OCI-LY1 (cell line): Measurements from ENCODE around the gene SAG.
A peak's percentile ranks its signal among the peaks of the same experiment; 100 is the strongest.

Source experiments
- H2AFZ ChIP-seq: fragments of 200-600 bp; sonication (generic), shearing (Covaris generic); 2 replicates; pipeline ENCODE4 v1.6.0; 2014; ENCODE audit warnings: antibody characterized with exemption, mild to moderate bottlenecking, low read length
- H3F3A ChIP-seq: fragments of 200-600 bp; sonication (generic), shearing (Covaris generic); 2 replicates; pipeline ENCODE4 v1.6.0; 2014; ENCODE audit warnings: mild to moderate bottlenecking, antibody characterized with exemption, low read length, moderate library complexity; ENCODE audit not compliant: insufficient read depth
- H3K27ac ChIP-seq: fragments of 200-600 bp; sonication (generic); 2 replicates; pipeline ENCODE4 v1.5.1; 2014; ENCODE audit warnings: low read length, mixed run types, mild to moderate bottlenecking, low read depth; ENCODE audit not compliant: poor library complexity, severe bottlenecking
- H3K27me3 ChIP-seq: fragments of 200-600 bp; sonication (generic); 2 replicates; pipeline ENCODE4 v1.6.0; 2014; ENCODE audit warnings: antibody characterized with exemption, mild to moderate bottlenecking, low read length, moderate library complexity; ENCODE audit not compliant: insufficient read depth
- H3K36me3 ChIP-seq: fragments of 200-600 bp; sonication (generic); 2 replicates; pipeline ENCODE4 v1.6.1; 2014; ENCODE audit warnings: mild to moderate bottlenecking, antibody characterized with exemption, low read length, moderate library complexity, mixed read lengths; ENCODE audit not compliant: insufficient read depth
- H3K4me1 ChIP-seq: fragments of 200-600 bp; sonication (generic); 2 replicates; pipeline ENCODE4 v1.5.1; 2014; ENCODE audit warnings: mild to moderate bottlenecking, low read length, moderate library complexity; ENCODE audit not compliant: insufficient read depth, severe bottlenecking
- H3K4me2 ChIP-seq: fragments of 200-600 bp; sonication (generic), shearing (Covaris generic); 2 replicates; pipeline ENCODE4 v1.6.1; 2014; ENCODE audit warnings: low read length
- H3K4me3 ChIP-seq: fragments of 200-600 bp; sonication (generic); 2 replicates; pipeline ENCODE4 v1.5.1; 2014; ENCODE audit warnings: low read length, low read depth, mild to moderate bottlenecking, mixed read lengths; ENCODE audit not compliant: poor library complexity, severe bottlenecking
- H3K79me2 ChIP-seq: fragments of 200-600 bp; shearing (Covaris generic); 2 replicates; pipeline ENCODE4 v1.6.1; 2016; ENCODE audit warnings: mixed run types, low read length, mixed read lengths; ENCODE audit not compliant: insufficient read depth
- H3K9ac ChIP-seq: fragments of 200-600 bp; sonication (generic), shearing (Covaris generic); 2 replicates; pipeline ENCODE4 v1.6.1; 2014; ENCODE audit warnings: mild to moderate bottlenecking, low read length, mixed read lengths
- H3K9me2 ChIP-seq: fragments of 200-600 bp; sonication (generic), shearing (Covaris generic); 2 replicates; pipeline ENCODE4 v1.6.1; 2014; ENCODE audit warnings: low read depth, mild to moderate bottlenecking, low read length, mixed read lengths
- H3K9me3 ChIP-seq: fragments of 200-600 bp; shearing (Covaris generic); 2 replicates; pipeline ENCODE4 v1.6.1; 2014; ENCODE audit warnings: low read length, mixed read lengths
- H4K20me1 ChIP-seq: fragments of 200-600 bp; sonication (generic), shearing (Covaris generic); 2 replicates; pipeline ENCODE4 v1.6.0; 2016; ENCODE audit warnings: mild to moderate bottlenecking, low read length; ENCODE audit not compliant: insufficient read depth
- CTCF ChIP-seq: fragments of 200-600 bp; sonication (generic), shearing (Covaris generic); IDR thresholded peaks from 2 replicates; pipeline ENCODE4 v1.5.1; 2017; ENCODE audit warnings: mild to moderate bottlenecking, antibody characterized with exemption, low read length, moderate library complexity, mixed read lengths
- EZH2 ChIP-seq: fragments of 200-600 bp; sonication (generic), shearing (Covaris generic); IDR thresholded peaks from 2 replicates; pipeline ENCODE4 v1.8.0; 2017; ENCODE audit warnings: borderline replicate concordance, mixed run types, mild to moderate bottlenecking, antibody characterized with exemption, low read length, moderate library complexity, mixed read lengths

Gene SAG

GRCh38 chr2:233266481-233266880 lies 41.1 kb upstream of the SAG start:
- H3K36me3 ChIP-seq, result peaks cover 100% of the 10 kb centered on the region

GRCh38 chr2:233267516-233268245 lies 39.9 kb upstream of the SAG start:
- H3K27ac ChIP-seq, result peak overlapping the region; percentile 26
- peaks cover 100% of the 10 kb centered on the region for H3K36me3 ChIP-seq
- no peaks in the 10 kb centered on the region for H3K9me2 ChIP-seq
- no peaks in the 10 kb centered on the region for H3K27me3 ChIP-seq
- H4K20me1 ChIP-seq, result no peaks in the 10 kb centered on the region
- 0 out of 2 replicates have a peak overlapping the region, but pooled peaks have one; percentile 16 for H3K4me2 ChIP-seq
- no peak for TF ChIP-seq EZH2
- no peak for TF ChIP-seq CTCF
- H2AFZ ChIP-seq, result no peak overlapping the region
- no peak overlapping the region for H3K9ac ChIP-seq
- no peak overlapping the region for H3K4me3 ChIP-seq
- H3K79me2 ChIP-seq, result no peaks in the 10 kb centered on the region
- no peaks in the 10 kb centered on the region for H3F3A ChIP-seq
- H3K4me1 ChIP-seq, result peaks cover 25% of the 10 kb centered on the region
- no peaks in the 10 kb centered on the region for H3K9me3 ChIP-seq

More at GRCh38 chr2:233266481-233266880, 41.1 kb upstream of the SAG start:
- no peak overlapping the region for H3K27ac ChIP-seq
- no peaks in the 10 kb centered on the region for H4K20me1 ChIP-seq
- no peaks in the 10 kb centered on the region for H3K9me3 ChIP-seq
- H3K9me2 ChIP-seq, result no peaks in the 10 kb centered on the region
- H2AFZ ChIP-seq, result no peak overlapping the region
- H3K4me1 ChIP-seq, result peaks cover 25% of the 10 kb centered on the region
- H3K4me2 ChIP-seq, result no peak overlapping the region
- no peaks in the 10 kb centered on the region for H3F3A ChIP-seq
- no peaks in the 10 kb centered on the region for H3K79me2 ChIP-seq
- no peak overlapping the region for H3K9ac ChIP-seq
- no peak for TF ChIP-seq CTCF
- no peaks in the 10 kb centered on the region for H3K27me3 ChIP-seq
- H3K4me3 ChIP-seq, result no peak overlapping the region

- H3K27ac ChIP-seq, result peak overlapping the region; percentile 10
- H3K36me3 ChIP-seq, result peaks cover 100% of the 10 kb centered on the region
- H3K4me2 ChIP-seq, result no peak overlapping the region
Measured at GRCh38 chr2:233270366-233270765, 37.2 kb upstream of the SAG start.

More at GRCh38 chr2:233270366-233270765, 37.2 kb upstream of the SAG start:
- H2AFZ ChIP-seq, result no peak overlapping the region
- no peak overlapping the region for H3K4me3 ChIP-seq
- H3K9ac ChIP-seq, result no peak overlapping the region
- TF ChIP-seq EZH2 (no peak), CTCF (no peak)
- H3K79me2 ChIP-seq, result no peaks in the 10 kb centered on the region
- no peaks in the 10 kb centered on the region for H3K9me2 ChIP-seq
- no peaks in the 10 kb centered on the region for H3K9me3 ChIP-seq
- H3K4me1 ChIP-seq, result peaks cover 25% of the 10 kb centered on the region
- H3F3A ChIP-seq, result no peaks in the 10 kb centered on the region
- no peaks in the 10 kb centered on the region for H4K20me1 ChIP-seq
- H3K27me3 ChIP-seq, result no peaks in the 10 kb centered on the region
